Activated T-cell treated with anti-CD3 and anti-CD28 coated beads, Interleukin-2, amount 50 U/mL, for 24 hours (primary cell): Measurements from ENCODE around the gene TRAF2.
A peak's percentile ranks its signal among the peaks of the same experiment; 100 is the strongest.

Source experiments
- DNase-seq: peaks from one replicate; pipeline ENCODE4 v3.0.0-alpha.2; 2020
- H3K27ac Mint-ChIP-seq: 2 replicates; pipeline ENCODE4 v1.8.0; 2020; ENCODE audit warnings: mild to moderate bottlenecking, mixed read lengths
- H3K27me3 Mint-ChIP-seq: 2 replicates; pipeline ENCODE4 v1.8.0; 2020; ENCODE audit warnings: mixed read lengths
- H3K36me3 Mint-ChIP-seq: 2 replicates; pipeline ENCODE4 v1.8.0; 2020; ENCODE audit warnings: low read depth, mixed read lengths
- H3K4me1 Mint-ChIP-seq: 2 replicates; pipeline ENCODE4 v1.8.0; 2020; ENCODE audit warnings: low read depth, mixed read lengths
- H3K4me3 Mint-ChIP-seq: 2 replicates; pipeline ENCODE4 v1.8.0; 2020; ENCODE audit warnings: mild to moderate bottlenecking, moderate library complexity, mixed read lengths
- H3K9me3 Mint-ChIP-seq: 2 replicates; pipeline ENCODE4 v1.8.0; 2020; ENCODE audit warnings: mixed read lengths

Gene TRAF2

GRCh38 chr9:136900988-136901515, 14.7 kb downstream of the TRAF2 start:
- H3K4me3 Mint-ChIP-seq: peak overlapping the region; percentile 64
- peak overlapping the region; percentile 96 for H3K27ac Mint-ChIP-seq
- no peaks in the 10 kb centered on the region for H3K9me3 Mint-ChIP-seq
- no peak for DNase-seq
- H3K4me1 Mint-ChIP-seq: peaks cover 49% of the 10 kb centered on the region
- H3K36me3 Mint-ChIP-seq: peaks cover 81% of the 10 kb centered on the region
- H3K27me3 Mint-ChIP-seq: no peaks in the 10 kb centered on the region

- Mint-ChIP-seq H3K4me3 (peak overlapping the region; percentile 64), H3K4me1 (peaks cover 52% of the 10 kb centered on the region), H3K27me3 (no peaks in the 10 kb centered on the region), H3K27ac (peak overlapping the region; percentile 96), H3K36me3 (peaks cover 86% of the 10 kb centered on the region), H3K9me3 (no peaks in the 10 kb centered on the region)
- peak; percentile 81 for DNase-seq
These were observed 15.4 kb downstream of the TRAF2 start for GRCh38 chr9:136901516-136902258.

GRCh38 chr9:136902259-136902821, 16.0 kb downstream of the TRAF2 start:
- Mint-ChIP-seq H3K4me1 (peaks cover 49% of the 10 kb centered on the region), H3K27ac (peak overlapping the region; percentile 96), H3K4me3 (peak overlapping the region; percentile 64), H3K9me3 (no peaks in the 10 kb centered on the region), H3K27me3 (no peaks in the 10 kb centered on the region), H3K36me3 (peaks cover 88% of the 10 kb centered on the region)
- DNase-seq: peak; percentile 88

GRCh38 chr9:136903041-136903554, 16.8 kb downstream of the TRAF2 start:
- H3K27ac Mint-ChIP-seq: peak overlapping the region; percentile 79
- no peaks in the 10 kb centered on the region for H3K9me3 Mint-ChIP-seq
- peak overlapping the region; percentile 18 for H3K4me3 Mint-ChIP-seq
- no peak for DNase-seq
- no peaks in the 10 kb centered on the region for H3K27me3 Mint-ChIP-seq
- peaks cover 49% of the 10 kb centered on the region for H3K4me1 Mint-ChIP-seq
- H3K36me3 Mint-ChIP-seq: peaks cover 94% of the 10 kb centered on the region

- Mint-ChIP-seq H3K36me3 (peaks cover 95% of the 10 kb centered on the region), H3K9me3 (no peaks in the 10 kb centered on the region), H3K27ac (peak overlapping the region; percentile 69), H3K4me1 (peaks cover 33% of the 10 kb centered on the region), H3K4me3 (no peak overlapping the region), H3K27me3 (no peaks in the 10 kb centered on the region)
- DNase-seq: no peak
These were observed 19.9 kb downstream of the TRAF2 start for GRCh38 chr9:136906266-136906665.

GRCh38 chr9:136907011-136907914, 20.9 kb downstream of the TRAF2 start:
- Mint-ChIP-seq H3K9me3 (no peaks in the 10 kb centered on the region), H3K36me3 (peaks cover 93% of the 10 kb centered on the region), H3K27ac (no peak overlapping the region), H3K4me3 (no peak overlapping the region), H3K27me3 (no peaks in the 10 kb centered on the region), H3K4me1 (peaks cover 23% of the 10 kb centered on the region)
- DNase-seq: no peak

- H3K27me3 Mint-ChIP-seq: no peaks in the 10 kb centered on the region
- H3K36me3 Mint-ChIP-seq: peaks cover 93% of the 10 kb centered on the region
- no peaks in the 10 kb centered on the region for H3K9me3 Mint-ChIP-seq
- DNase-seq: no peak
- peak overlapping the region; percentile 23 for H3K27ac Mint-ChIP-seq
- peaks cover 7% of the 10 kb centered on the region for H3K4me1 Mint-ChIP-seq
- H3K4me3 Mint-ChIP-seq: no peak overlapping the region
These were observed 24.0 kb downstream of the TRAF2 start for GRCh38 chr9:136910197-136910900.

GRCh38 chr9:136910901-136911245, 24.6 kb downstream of the TRAF2 start:
- peak overlapping the region; percentile 23 for H3K27ac Mint-ChIP-seq
- no peaks in the 10 kb centered on the region for H3K9me3 Mint-ChIP-seq

GRCh38 chr9:136913701-136914438, 27.6 kb downstream of the TRAF2 start:
- Mint-ChIP-seq H3K27ac (peak overlapping the region; percentile 44), H3K4me1 (peaks cover 11% of the 10 kb centered on the region), H3K4me3 (no peak overlapping the region), H3K27me3 (no peaks in the 10 kb centered on the region), H3K9me3 (no peaks in the 10 kb centered on the region), H3K36me3 (peaks cover 91% of the 10 kb centered on the region)
- no peak for DNase-seq

More at GRCh38 chr9:136910901-136911245, 24.6 kb downstream of the TRAF2 start:
- no peak for DNase-seq
- H3K27me3 Mint-ChIP-seq: no peaks in the 10 kb centered on the region
- H3K4me3 Mint-ChIP-seq: no peak overlapping the region
- H3K4me1 Mint-ChIP-seq: peaks cover 8% of the 10 kb centered on the region
- H3K36me3 Mint-ChIP-seq: peaks cover 93% of the 10 kb centered on the region

GRCh38 chr9:136915632-136916329, 29.5 kb downstream of the TRAF2 start:
- peak overlapping the region; percentile 39 for H3K27ac Mint-ChIP-seq
- peaks cover 11% of the 10 kb centered on the region for H3K4me1 Mint-ChIP-seq
- H3K4me3 Mint-ChIP-seq: no peak overlapping the region
- no peaks in the 10 kb centered on the region for H3K27me3 Mint-ChIP-seq
- DNase-seq: no peak
- H3K36me3 Mint-ChIP-seq: peaks cover 90% of the 10 kb centered on the region
- H3K9me3 Mint-ChIP-seq: no peaks in the 10 kb centered on the region

- H3K9me3 Mint-ChIP-seq: no peaks in the 10 kb centered on the region
- H3K4me1 Mint-ChIP-seq: peaks cover 11% of the 10 kb centered on the region
- no peak overlapping the region for H3K4me3 Mint-ChIP-seq
- H3K27ac Mint-ChIP-seq: peak overlapping the region; percentile 15
- H3K36me3 Mint-ChIP-seq: peaks cover 88% of the 10 kb centered on the region
- no peaks in the 10 kb centered on the region for H3K27me3 Mint-ChIP-seq
- DNase-seq: no peak
These were observed 30.2 kb downstream of the TRAF2 start for GRCh38 chr9:136916330-136917184.

GRCh38 chr9:136917902-136918301, 31.6 kb downstream of the TRAF2 start:
- no peaks in the 10 kb centered on the region for H3K9me3 Mint-ChIP-seq
- DNase-seq: no peak
- peaks cover 88% of the 10 kb centered on the region for H3K36me3 Mint-ChIP-seq
- peaks cover 14% of the 10 kb centered on the region for H3K4me1 Mint-ChIP-seq
- H3K27ac Mint-ChIP-seq: peak overlapping the region; percentile 18
- no peaks in the 10 kb centered on the region for H3K27me3 Mint-ChIP-seq
- no peak overlapping the region for H3K4me3 Mint-ChIP-seq
